Measurements from ENCODE around the gene NHERF2. TPM values are rescaled to one million over a fixed set of nuclear protein-coding genes. Genes with fewer than 3 reads are reported as not detected.

The NHERF2 gene
- total RNA-seq, 6 experiments from 2014 or later: 140 to 177 (median 152) TPM

GRCh38 chr16:1980030-1980769, 46.5 kb upstream of the NHERF2 start:
- H3K27me3 Mint-ChIP-seq (ENCODE audit: insufficient read depth): peaks cover 12% of the 10 kb centered on the region

GRCh38 chr16:1980770-1981087, 46.0 kb upstream of the NHERF2 start:
- Mint-ChIP-seq H3K36me3 (ENCODE audit: low read depth) (no peaks in the 10 kb centered on the region), H3K27ac (no peak overlapping the region), H3K27me3 (ENCODE audit: insufficient read depth) (peaks cover 12% of the 10 kb centered on the region), H3K4me3 (no peak overlapping the region), H3K4me1 (ENCODE audit: low read depth) (peaks cover 16% of the 10 kb centered on the region), H3K9me3 (no peaks in the 10 kb centered on the region)
- DNase-seq: no peak
- no peak for TF ChIP-seq CTCF (IDR thresholded peaks at IDR 0.05)

More at GRCh38 chr16:1980030-1980769, 46.5 kb upstream of the NHERF2 start:
- Mint-ChIP-seq H3K4me3 (no peak overlapping the region), H3K36me3 (ENCODE audit: low read depth) (no peaks in the 10 kb centered on the region), H3K9me3 (no peaks in the 10 kb centered on the region), H3K27ac (no peak overlapping the region), H3K4me1 (ENCODE audit: low read depth) (peaks cover 13% of the 10 kb centered on the region)
- DNase-seq: no peak
- TF ChIP-seq CTCF (IDR thresholded peaks at IDR 0.05): no peak

GRCh38 chr16:1981398-1981836, 45.3 kb upstream of the NHERF2 start, which contains the start of gene NOXO1:
Gene NOXO1, minus strand, starts transcription at chr16:1981469. Its CDS starts 290 bp downstream, at chr16:1981179.
- Mint-ChIP-seq H3K4me3 (no peak within 1 kb of the TSS), H3K4me1 (ENCODE audit: low read depth) (peaks cover 16% of the 10 kb centered on the region), H3K27ac (no peak within 1 kb of the TSS), H3K9me3 (no peaks in the 10 kb centered on the region), H3K36me3 (ENCODE audit: low read depth) (0 out of 2 replicates have a peak, but pooled peaks cover 1% of the 10 kb centered on the region), H3K27me3 (ENCODE audit: insufficient read depth) (peaks cover 12% of the 10 kb centered on the region)
- no peak for TF ChIP-seq CTCF (IDR thresholded peaks at IDR 0.05)
- no peak for DNase-seq

- Mint-ChIP-seq H3K4me3 (no peak overlapping the region), H3K4me1 (ENCODE audit: low read depth) (peaks cover 16% of the 10 kb centered on the region), H3K27me3 (ENCODE audit: insufficient read depth) (peaks cover 12% of the 10 kb centered on the region), H3K27ac (no peak overlapping the region), H3K9me3 (no peaks in the 10 kb centered on the region), H3K36me3 (ENCODE audit: low read depth) (0 out of 2 replicates have a peak, but pooled peaks cover 5% of the 10 kb centered on the region)
- no peak for TF ChIP-seq CTCF (IDR thresholded peaks at IDR 0.05)
- DNase-seq: no peak
These were observed 44.7 kb upstream of the NHERF2 start for GRCh38 chr16:1982013-1982433.

GRCh38 chr16:1982991-1983543, 43.6 kb upstream of the NHERF2 start:
- no peak for TF ChIP-seq CTCF (IDR thresholded peaks at IDR 0.05)
- peaks cover 16% of the 10 kb centered on the region for H3K4me1 Mint-ChIP-seq (ENCODE audit: low read depth)
- H3K27ac Mint-ChIP-seq: peak overlapping the region; percentile 78
- peak overlapping the region; percentile 86 for H3K4me3 Mint-ChIP-seq
- no peaks in the 10 kb centered on the region for H3K9me3 Mint-ChIP-seq
- no peak for DNase-seq
- 0 out of 2 replicates have a peak, but pooled peaks cover 5% of the 10 kb centered on the region for H3K36me3 Mint-ChIP-seq (ENCODE audit: low read depth)
- H3K27me3 Mint-ChIP-seq (ENCODE audit: insufficient read depth): peaks cover 12% of the 10 kb centered on the region

All from HFFc6 (cell line).